Measurements from ENCODE around the gene RPP21. TPM values are rescaled to one million over a fixed set of nuclear protein-coding genes. Genes with fewer than 3 reads are reported as not detected.

RPP21 gene
- 90.8 and 94.3 TPM in 2 replicates for total RNA-seq (2014; rRNA removed; shearing (Covaris generic))

DNA sequence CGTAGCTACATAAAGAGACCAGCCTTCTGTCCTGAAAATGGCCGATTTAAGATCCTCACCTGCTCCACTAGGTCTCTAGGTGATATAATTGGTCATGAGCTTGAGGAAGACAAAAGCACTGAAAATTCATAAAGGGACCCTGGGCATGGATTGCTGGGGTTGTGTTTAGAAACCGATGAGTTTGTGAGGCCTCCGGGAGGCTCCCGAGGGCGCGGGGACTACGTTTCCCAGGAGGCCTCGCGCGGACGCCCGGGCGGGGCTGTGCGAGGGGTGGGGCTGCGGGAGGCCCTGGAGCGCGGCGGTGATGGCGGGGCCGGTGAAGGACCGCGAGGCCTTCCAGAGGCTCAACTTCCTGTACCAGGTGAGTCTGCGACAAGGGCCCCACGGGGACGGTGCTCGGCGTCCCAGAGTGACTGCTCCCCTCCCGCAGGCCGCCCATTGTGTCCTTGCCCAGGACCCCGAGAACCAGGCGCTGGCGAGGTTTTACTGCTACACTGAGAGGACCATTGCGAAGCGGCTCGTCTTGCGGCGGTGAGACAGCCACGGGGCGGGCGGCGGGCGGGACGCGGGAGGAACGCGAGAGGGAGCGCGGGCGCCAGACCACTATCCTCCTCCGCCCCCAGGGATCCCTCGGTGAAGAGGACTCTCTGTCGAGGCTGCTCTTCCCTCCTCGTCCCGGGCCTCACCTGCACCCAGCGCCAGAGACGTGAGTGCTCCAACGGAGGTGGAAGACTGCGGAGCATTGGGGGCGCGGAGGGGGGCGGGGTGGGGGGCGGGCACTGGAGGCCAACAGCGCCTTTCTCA is at the start of gene RPP21:
RPP21 (plus strand) TSS at position 289 of the 804 bp plus-strand sequence; CDS start at position 305, 16 bp downstream.
- peak; percentile 75 for DNase-seq (ENCODE audit: low read depth)

DNA sequence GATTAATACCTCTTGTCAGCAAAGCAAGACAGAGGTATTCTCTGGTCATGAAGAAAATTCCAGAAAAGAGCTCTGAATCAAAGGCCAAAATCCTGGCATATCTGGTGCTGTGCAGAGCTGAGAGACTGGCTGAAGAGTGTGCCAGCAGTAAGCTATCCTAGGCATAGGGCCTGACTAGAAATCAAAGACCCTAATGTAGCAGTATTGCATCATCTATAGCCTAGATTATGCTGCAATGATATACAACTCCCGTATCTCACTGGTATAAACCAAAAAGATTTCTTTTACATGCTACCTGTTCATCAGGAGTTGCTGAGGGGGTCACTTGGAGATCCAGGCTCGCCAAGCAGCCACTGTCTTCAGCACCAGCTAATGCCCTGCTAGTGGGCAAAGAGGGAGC is 49.1 kb upstream of the RPP21 start:
- DNase-seq (ENCODE audit: low read depth), result no peak

DNA sequence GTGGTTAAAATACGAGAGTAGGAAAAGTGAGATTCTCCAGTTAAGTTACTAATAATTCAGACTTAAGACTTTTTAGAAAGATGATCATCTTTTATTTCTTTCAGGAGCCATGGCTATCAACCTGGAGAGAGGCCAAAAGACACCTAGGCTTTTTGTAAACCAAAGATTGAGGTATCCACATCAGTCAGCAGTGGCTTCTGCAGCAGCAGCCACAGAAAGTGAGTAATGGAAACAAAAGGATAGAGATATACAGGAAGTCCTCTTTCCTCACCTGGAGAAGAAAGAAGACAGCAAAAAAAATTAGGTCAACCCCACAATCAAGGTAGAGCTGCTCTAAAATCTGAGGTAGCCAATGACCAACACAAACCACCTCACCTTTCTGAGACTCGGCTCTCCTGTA is 41.0 kb upstream of the RPP21 start:
- DNase-seq (ENCODE audit: low read depth), result no peak

DNA sequence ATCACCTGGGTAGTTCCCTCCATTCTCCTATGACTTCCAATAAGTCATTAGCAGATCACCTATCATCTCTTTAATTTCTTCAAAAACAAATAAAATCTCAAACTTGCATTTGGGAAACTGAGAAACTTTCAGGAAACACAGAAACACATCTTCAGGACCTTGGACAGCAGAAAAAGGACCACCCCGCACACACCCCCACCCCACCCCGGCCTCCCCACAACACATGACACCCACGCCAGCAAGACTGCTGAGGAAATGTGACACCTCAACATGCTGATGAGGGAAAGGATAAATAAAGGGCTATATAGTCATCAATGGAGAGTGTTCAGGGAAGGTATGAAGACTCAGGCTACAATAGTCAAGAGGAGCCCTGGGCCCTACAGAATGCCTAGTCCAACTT is 33.9 kb upstream of the RPP21 start:
- DNase-seq (ENCODE audit: low read depth), result no peak

DNA sequence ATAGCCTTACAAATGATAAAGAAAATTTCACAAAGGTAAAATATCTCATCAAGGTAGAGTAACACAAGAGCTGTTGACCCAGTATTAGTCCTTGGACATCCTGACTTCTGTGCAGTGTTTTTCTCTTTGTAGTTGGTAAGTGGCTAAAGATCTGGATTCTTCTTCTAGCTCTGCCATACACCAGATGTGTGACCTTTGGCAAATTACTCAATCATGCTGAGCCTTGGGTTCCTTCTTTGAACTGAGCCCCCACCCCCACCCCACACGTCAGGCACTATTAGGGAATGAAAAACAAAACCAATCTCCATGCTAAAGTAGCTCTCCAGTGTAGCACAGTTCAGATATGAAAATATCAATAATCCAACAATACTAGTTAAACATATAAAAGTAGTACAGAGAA is 33.3 kb upstream of the RPP21 start:
- DNase-seq (ENCODE audit: low read depth), result no peak

DNA sequence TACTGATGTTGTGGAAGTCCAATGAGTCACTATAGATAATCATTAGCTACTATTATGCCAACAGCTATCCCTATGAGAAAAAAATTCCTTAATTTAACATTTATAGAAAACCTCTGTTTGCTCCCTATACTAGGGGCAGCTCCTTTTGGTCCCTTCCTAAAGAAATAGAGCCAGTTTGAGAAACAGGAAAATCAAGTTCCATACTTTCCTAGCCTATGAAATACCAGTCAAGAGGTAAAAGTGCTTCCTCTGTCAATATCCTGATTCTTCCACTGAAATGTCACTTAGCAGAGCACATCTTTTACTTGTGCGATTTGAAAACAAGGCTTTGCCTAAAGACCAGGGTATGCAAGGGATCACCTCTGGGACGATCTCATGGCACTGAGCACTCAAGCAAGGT is 32.7 kb upstream of the RPP21 start:
- no peak for DNase-seq (ENCODE audit: low read depth)

DNA sequence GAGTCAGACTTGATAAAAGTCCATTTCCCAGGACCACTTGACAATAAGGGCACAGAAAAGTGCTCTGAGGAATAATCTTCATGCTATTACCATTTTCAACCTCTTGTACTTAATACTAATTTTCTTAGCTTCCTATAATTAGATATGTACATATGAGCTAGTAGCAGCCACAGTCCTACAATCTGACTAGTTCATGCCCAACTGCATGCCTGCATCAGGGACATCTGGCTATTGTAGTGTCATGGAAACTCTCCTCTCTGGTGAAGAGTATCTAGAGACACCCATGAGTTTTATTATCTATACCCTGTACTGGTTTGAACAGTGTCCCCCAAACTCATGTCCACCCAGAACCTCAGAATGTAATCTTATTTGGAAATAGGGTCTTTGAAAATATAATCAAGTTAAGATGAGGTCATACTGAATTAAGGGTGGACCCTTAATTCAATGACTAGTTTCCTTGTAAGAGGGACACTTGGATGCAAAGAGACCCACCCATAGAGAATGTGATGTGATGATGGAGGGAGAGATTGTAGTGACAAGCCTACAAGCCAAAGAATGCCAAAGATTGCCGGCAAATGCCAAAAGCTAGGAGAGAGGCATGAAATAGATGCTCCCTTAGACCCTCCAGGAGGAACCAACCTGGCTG is 32.2 kb upstream of the RPP21 start:
- DNase-seq (ENCODE audit: low read depth), result no peak

DNA sequence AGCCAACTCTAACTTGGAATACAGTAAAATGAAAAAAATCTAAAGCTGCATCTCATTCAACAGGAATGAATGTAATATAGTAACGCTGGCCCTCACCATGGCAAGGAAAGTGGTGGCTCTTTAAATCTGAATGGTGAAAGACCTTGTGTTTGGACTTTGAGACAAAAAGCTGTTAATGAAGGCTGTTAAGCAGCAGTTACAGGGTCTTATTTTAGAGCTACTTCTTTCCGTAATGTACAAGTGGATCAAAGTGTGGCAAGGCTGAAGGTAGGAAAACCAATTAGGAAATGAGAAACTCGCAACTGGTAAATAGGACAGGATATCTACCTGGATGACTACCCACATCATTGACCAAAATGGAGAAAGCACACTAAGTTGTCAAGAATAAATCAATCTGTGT is 29.8 kb upstream of the RPP21 start:
- DNase-seq (ENCODE audit: low read depth), result no peak

DNA sequence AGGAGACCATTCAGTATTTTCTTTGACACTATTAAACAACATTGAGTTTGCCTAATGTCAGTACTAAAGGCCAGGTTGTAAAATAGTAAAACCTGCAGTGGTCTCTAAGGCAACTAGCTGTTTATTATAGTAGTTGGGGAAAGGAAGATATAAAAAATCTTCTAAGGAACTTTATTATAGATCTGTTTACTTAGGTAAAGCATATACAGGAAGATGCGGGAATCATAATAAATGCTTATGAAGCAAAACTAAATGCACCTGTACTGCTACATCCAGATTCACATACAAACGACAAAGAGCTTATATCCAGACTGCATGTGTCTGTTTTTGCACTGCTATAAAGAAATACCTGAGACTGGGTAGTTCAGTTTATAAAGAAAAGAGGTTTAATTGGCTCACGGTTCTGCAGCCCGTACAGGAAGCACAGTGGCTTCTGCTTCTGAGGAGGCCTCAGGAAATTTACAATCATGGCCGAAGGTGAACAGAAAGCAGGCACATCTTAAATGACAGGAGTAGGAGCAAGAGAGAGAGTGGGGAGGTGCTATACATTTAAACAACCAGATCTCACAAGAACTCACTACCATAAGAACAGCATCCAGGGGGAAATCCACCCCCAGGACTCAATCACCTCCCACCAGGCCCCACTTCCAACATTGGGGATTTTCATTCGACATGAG is 26.9 kb upstream of the RPP21 start:
- no peak for DNase-seq (ENCODE audit: low read depth)

DNA sequence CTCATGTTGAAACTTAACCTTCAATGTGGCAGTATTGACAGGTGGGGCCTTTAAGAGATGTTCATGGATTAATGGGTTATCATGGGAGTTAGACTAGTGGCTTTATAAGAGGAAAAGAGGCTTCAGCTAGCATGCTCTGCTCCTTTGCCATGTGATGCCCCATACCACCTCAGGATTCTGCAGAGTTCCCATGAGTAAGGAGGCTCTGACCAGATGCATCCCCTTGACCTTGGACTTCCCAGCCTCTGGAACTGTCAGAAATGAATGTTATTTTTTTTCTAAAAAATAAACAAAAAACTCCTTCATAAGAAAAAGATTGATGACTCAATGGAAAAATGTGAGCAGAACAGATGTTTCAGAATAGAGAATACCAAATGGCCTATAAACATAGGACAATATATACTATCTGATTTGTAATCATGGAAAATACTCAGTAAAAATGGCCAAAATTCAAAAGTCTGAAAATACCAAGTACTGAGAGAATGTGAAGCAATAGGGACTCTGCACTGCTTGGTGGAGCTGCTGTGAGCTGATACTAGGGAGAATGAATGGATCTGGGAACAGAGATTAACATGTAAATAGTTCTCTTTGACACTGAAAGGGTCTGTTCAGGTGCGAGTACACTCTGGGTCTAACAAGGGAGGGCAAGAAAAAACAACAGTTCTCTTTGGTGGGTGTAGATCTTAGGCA is 25.7 kb upstream of the RPP21 start:
- no peak for DNase-seq (ENCODE audit: low read depth)

DNA sequence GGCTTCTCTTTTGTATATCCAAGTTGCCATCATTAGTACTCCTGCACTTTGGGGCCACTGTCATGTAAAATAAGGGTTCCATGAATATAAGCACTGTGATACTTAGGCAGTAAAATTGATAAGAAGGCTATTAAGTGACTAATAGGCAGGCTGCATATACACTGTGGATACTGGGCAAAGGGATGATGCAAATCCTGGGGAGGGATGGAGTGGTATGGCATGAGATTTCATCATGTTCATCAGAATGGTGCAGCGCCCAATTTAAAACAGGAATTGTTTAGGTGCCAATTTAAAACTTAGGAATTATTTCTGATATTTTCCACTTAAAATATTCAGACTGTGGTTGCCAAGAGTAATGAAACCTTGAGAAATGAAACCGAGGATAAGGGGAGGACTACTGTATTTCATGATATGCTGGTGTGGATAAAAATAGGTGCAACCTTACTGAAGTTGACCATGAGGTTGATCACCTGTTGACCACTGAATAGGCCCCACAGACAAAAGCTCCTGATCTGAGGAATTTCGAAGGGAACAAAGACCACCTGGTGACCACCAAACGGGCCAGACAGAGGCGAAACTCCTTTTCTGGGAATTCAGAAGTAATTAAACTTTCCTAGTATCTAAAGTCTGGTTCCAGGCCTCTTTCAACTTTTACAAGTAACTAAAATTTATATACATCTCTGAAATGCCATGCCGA is 23.1 kb upstream of the RPP21 start:
- DNase-seq (ENCODE audit: low read depth), result no peak

DNA sequence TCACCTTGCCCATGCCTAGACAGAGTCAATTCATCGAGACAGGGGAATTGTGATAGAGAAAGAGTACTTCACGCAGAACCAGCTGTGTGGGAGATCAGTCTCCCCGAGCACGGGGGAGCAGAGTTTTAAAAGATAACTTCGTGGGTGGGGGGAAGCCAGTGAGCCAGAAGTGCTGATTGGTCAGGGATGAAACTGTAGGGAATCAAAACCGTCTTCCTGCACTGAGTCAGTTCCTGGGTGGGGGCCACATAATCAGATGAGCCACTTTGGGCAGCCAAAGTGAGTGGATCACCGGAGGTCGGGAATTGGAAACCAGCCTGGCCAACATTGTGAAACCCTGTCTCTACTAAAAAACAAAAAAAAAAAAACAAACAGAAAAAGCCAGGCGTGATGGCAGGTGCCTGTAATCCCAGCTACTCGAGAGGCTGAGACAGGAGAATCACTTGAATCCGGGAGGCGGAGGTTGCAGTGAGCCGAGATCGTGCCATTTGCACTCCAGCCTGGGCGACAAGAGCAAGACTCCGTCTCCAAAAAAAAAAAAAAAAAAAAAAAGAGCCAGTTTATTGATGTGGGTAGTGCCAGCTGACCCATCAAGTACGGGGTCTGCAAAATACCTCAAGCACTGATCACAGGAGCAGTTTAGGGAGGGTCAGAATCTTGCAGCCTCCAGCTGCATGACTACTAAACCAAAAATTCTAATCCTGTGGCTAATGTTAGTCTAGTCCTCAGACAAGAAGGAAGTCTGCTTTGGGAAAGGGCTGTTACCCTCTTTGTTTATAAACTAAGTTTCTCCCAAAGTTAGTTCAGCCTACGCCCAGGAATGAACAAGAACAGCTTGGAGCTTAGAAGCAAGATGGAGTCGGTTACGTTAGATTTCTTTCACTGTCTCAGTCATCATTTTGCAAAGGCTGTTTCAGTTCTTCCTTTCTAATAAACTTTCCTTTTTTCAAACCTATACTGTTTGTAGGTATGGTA is 22.1 kb upstream of the RPP21 start:
- peak; percentile 78 for DNase-seq (ENCODE audit: low read depth)

DNA sequence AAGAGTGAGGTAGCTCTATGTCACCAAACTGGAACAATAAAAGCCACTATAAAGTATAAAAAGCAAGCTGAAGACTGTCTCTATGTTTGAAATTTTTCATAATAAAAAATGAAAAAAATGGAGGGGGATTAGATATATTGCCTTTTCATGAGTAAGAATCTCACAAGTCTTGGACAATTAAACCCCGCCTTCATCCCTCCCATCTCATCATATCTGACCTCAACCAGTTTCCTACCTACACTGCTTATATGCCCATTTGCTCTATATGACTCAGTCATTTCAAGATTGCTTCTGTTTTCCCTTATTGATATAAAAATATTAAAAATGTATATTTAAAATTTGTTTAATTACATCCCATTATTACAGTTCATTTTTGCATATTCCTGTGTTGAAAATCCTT is 21.1 kb upstream of the RPP21 start:
- no peak for DNase-seq (ENCODE audit: low read depth)

DNA sequence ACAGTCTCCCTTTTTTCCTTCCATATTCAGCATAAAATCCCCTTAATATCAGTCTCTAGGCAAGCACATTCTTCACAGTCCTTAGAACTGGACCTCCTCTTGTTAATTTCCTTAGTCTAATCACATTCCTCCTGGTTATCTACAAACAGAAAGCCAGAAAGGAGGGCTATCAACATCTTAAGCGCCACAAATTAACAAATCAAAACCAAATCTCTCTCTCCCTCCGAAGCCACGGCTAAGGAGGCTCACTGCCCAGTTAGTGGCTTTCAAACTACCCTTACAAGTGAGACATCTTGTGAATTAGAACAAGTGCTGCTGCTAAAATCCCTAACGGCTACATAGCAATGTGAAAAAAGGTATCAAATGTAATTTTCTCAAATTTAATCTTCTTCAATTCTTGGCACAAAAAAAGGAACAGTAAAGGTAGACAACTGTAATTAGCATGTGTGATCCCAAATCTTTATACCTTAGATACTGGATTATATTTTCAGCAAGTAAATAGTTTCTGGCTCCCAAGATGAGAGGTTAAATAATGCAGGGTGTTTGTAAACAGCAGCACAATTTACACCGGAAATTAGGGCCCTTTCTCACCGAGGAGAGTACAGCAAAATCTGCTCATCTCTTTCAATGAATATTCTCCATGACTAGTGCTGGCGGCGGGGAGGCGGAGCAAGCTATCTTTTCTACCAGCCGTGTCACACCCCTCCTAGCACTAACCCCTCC is 19.6 kb upstream of the RPP21 start:
- DNase-seq (ENCODE audit: low read depth), result peak; percentile 64

DNA sequence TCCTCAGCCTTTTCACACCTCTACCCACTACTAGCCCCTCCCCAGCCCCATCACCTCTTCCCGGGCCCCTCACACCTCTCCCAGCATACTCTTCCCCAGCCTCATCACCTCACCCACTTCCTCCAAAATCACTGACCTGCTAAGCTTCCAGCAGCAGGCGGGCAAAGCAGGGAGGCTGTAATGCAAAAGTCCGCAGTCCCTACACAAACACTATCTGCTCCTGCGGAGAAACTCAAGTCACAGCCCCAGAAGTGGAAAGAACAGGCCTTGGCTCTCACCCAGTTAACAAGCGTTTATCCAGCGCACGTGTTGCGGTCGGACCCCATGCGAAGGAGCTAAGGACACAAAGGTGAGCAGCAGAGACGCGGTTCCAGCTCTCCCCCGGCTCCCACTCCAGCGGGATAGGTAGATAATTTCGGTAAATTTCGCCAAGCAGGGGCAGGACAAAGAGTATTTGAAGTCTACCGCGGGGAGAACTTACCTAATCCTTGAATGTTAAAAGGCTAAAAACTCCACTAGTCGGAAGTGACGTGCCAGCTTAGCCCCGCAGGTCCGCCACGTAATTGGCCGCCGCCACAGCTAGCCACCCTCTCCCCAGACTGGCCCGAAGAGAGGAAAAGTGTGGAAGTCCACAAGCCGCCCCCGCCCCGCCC is 19.0 kb upstream of the RPP21 start:
- peak; percentile 79 for DNase-seq (ENCODE audit: low read depth)

DNA sequence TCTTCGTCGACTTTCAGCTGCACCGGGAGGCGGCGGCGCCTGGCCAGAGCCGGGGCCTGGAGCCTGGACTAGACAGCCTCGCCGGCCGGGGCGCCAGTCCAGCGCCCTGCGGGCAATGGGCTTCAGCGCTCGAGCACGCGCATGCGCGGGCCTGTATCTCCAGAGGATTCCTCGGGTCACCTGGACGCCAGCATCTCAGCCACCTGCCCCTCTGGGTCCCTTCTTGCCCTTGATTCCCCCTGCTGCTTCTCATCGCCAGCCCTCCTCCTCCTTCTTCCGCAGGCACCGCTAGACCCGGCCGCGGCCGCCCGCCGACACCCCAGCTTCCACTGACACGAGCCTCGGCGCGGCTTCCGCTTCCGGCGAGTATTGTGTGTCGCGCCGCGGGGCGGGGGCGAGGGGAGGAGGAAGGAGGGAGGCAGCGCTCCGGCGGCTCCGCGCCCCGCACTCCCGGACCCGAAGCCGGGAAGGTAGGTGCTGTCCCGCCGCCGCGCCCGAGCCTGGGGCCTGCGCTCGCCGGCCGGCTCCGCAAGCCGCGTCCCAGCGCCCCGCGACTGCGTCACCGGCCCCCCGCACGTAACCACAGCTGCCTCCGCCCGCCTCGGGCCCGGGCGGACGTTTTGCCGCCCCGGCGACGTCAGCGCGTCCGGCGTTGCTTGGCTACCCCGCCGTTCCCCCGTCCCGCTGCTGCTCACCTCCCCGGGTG is 18.3 kb upstream of the RPP21 start, which contains the start of gene TRIM39:
TRIM39 (plus strand) TSS at position 402 of the 706 bp plus-strand sequence. CDS start 2,391 bp downstream, outside the sequence.
- peak; percentile 79 for DNase-seq (ENCODE audit: low read depth)

DNA sequence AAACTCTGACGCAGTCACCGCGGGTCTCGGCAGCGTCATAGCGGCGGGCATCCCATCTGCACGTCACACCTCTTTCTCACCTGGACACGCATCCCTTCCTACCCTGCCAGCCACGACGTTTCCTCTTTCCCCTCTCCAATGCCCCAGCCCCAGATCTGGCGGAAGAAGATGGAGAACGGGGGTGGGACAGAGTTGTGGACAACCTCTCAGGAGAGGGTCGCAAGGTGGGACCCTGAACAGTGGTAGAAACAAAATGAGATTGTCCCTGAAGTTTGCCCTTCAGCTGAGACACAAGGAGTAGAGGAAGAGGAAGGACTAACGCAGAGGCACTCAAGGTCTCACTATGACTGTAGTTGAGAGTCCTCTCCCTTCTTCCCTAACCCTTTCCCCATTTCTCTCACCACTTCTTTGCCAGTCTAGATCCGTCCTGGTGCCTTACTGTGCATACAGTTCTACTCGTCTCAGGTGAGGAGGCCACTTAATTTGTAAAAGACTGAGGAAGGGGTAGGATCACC is 17.7 kb upstream of the RPP21 start:
- DNase-seq (ENCODE audit: low read depth), result no peak

DNA sequence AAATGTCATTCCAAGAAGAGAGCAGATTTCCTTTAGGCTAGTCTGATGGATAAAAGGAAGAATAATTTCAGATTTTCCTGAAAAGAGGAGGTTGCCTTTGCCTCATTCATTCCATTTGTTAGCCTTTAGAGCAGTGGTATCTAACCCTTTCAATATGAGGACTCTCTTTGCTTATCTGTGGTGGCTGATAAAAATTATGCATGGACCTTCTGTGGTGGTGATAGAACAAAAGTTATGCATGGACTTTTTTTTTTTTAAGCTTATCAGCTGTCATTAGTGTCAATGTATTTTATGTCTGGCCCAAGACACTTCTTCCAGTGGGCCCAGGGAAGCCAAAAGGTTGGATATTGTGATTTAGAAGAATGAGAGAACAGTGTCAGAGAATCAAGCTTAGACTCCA is 16.6 kb upstream of the RPP21 start:
- no peak for DNase-seq (ENCODE audit: low read depth)

Data from RPMI7951 (cell line).